Measurements from ENCODE around the gene ZFHX3.
"Not testable (repeated sequence)": the region's sequence is repeated elsewhere in the genome, so short reads cannot be mapped to it uniquely, and the experiment has no call there.

Gene ZFHX3

GRCh38 chr16:72997141-72997542, 50.8 kb downstream of the ZFHX3 start:
- no peak for DNase-seq (ENCODE audit: low read depth)

GRCh38 chr16:72996291-72997062, 51.5 kb downstream of the ZFHX3 start:
- no peak for DNase-seq (ENCODE audit: low read depth)

GRCh38 chr16:72995882-72996270, 52.1 kb downstream of the ZFHX3 start:
- DNase-seq (ENCODE audit: low read depth) = not testable (repeated sequence)

- DNase-seq (ENCODE audit: low read depth) = no peak
These were observed 52.6 kb downstream of the ZFHX3 start for GRCh38 chr16:72995151-72995881.

- no peak for DNase-seq (ENCODE audit: low read depth)
These were observed 55.8 kb downstream of the ZFHX3 start for GRCh38 chr16:72992142-72992601.

- no peak for DNase-seq (ENCODE audit: low read depth)
These were observed 56.3 kb downstream of the ZFHX3 start for GRCh38 chr16:72991644-72992043.

- DNase-seq (ENCODE audit: low read depth) = no peak
These were observed 56.7 kb downstream of the ZFHX3 start for GRCh38 chr16:72991211-72991610.

GRCh38 chr16:72990571-72990970, 57.4 kb downstream of the ZFHX3 start:
- DNase-seq (ENCODE audit: low read depth) = no peak

GRCh38 chr16:72989579-72990551, 58.1 kb downstream of the ZFHX3 start:
- DNase-seq (ENCODE audit: low read depth) = no peak

GRCh38 chr16:72989203-72989578, 58.7 kb downstream of the ZFHX3 start:
- DNase-seq (ENCODE audit: low read depth) = not testable (repeated sequence)

- DNase-seq (ENCODE audit: low read depth) = no peak
These were observed 59.4 kb downstream of the ZFHX3 start for GRCh38 chr16:72988569-72988968.

GRCh38 chr16:72987480-72987901, 60.4 kb downstream of the ZFHX3 start:
- no peak for DNase-seq (ENCODE audit: low read depth)

- DNase-seq (ENCODE audit: low read depth) = no peak
These were observed 61.9 kb downstream of the ZFHX3 start for GRCh38 chr16:72985995-72986394.

GRCh38 chr16:72985148-72985941, 62.6 kb downstream of the ZFHX3 start:
- no peak for DNase-seq (ENCODE audit: low read depth)

GRCh38 chr16:72983728-72984350, 64.1 kb downstream of the ZFHX3 start:
- DNase-seq (ENCODE audit: low read depth) = no peak

- DNase-seq (ENCODE audit: low read depth) = no peak
These were observed 64.7 kb downstream of the ZFHX3 start for GRCh38 chr16:72983241-72983640.

- DNase-seq (ENCODE audit: low read depth) = no peak
These were observed 68.0 kb downstream of the ZFHX3 start for GRCh38 chr16:72979974-72980373.

- DNase-seq (ENCODE audit: low read depth) = no peak
These were observed 69.7 kb downstream of the ZFHX3 start for GRCh38 chr16:72978212-72978611.

- DNase-seq (ENCODE audit: low read depth) = no peak
These were observed 70.8 kb downstream of the ZFHX3 start for GRCh38 chr16:72977127-72977526.

- DNase-seq (ENCODE audit: low read depth) = no peak
These were observed 71.4 kb downstream of the ZFHX3 start for GRCh38 chr16:72976438-72977064.

Data from stimulated activated CD8-positive, alpha-beta memory T cell treated with anti-CD3 and anti-CD28 coated beads, Interleukin-4, amount 100 ng/mL, for 24 hours (primary cell).